Loucy (cell line): ENCODE data around the gene PABPN1.

ENCODE experiments used
- EZH2phosphoT487 ChIP-seq: fragments of 200-600 bp; IDR thresholded peaks from 2 replicates; pipeline ENCODE4 v1.6.1; 2018; ENCODE audit warnings: antibody characterized with exemption, mild to moderate bottlenecking, moderate library complexity, borderline replicate concordance
- TF ChIP-seq, protein P1 (sequence below): fragments of 200-600 bp; sonication (generic); conservative IDR thresholded peaks from 2 replicates; pipeline ENCODE4 v1.5.1; 2014; ENCODE audit warnings: mild to moderate bottlenecking, antibody characterized with exemption, low read length

DNA sequence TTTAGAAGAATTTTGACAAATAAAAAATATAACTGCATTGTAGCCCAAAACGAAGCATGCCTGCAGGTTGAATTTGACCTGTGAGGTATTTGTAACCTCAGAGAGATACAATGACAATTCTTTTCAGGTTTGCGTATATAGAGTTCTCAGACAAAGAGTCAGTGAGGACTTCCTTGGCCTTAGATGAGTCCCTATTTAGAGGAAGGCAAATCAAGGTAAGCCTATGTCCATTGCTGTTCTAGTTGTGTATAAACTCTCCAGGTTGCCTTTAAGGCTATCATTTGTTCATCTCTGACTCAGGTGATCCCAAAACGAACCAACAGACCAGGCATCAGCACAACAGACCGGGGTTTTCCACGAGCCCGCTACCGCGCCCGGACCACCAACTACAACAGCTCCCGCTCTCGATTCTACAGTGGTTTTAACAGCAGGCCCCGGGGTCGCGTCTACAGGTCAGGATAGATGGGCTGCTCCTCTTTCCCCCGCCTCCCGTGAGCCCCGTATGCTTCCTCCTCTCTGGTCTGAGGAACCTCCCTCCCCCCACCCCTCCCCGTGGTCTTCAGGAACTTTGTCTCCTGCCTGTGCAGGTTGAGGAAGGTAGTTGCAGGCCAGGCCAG, 2.7 kb downstream of the PABPN1 start:
- TF ChIP-seq, protein P1, sequence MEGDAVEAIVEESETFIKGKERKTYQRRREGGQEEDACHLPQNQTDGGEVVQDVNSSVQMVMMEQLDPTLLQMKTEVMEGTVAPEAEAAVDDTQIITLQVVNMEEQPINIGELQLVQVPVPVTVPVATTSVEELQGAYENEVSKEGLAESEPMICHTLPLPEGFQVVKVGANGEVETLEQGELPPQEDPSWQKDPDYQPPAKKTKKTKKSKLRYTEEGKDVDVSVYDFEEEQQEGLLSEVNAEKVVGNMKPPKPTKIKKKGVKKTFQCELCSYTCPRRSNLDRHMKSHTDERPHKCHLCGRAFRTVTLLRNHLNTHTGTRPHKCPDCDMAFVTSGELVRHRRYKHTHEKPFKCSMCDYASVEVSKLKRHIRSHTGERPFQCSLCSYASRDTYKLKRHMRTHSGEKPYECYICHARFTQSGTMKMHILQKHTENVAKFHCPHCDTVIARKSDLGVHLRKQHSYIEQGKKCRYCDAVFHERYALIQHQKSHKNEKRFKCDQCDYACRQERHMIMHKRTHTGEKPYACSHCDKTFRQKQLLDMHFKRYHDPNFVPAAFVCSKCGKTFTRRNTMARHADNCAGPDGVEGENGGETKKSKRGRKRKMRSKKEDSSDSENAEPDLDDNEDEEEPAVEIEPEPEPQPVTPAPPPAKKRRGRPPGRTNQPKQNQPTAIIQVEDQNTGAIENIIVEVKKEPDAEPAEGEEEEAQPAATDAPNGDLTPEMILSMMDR: no peak
- no peak for TF ChIP-seq EZH2phosphoT487
